AG04449 (cell line): ENCODE measurements around the gene WNT7A.

ENCODE experiments used
- CTCF ChIA-PET: fragments of 350-600 bp; formaldehyde crosslinking; extraction: SDS; loops from one replicate; lab custom pipeline; 2021; ENCODE audit warnings: antibody characterized with exemption; lab: Yijun Ruan, JAX
- POLR2A ChIA-PET: fragments of 400-600, 350-600 bp; formaldehyde crosslinking; extraction: SDS; loops from one replicate; lab custom pipeline; 2020; ENCODE audit warnings: antibody characterized with exemption, inconsistent platforms; lab: Yijun Ruan, JAX
- DNase-seq: peaks from one replicate; pipeline ENCODE4 v3.0.0-alpha.2; 2010; ENCODE audit warnings: low read depth, low spot score
- H3K4me3 ChIP-seq: 2 replicates; pipeline ENCODE4 v1.5.1; 2011; ENCODE audit warnings: low read depth, mild to moderate bottlenecking, control low read depth, low read length
- TF ChIP-seq, protein P1 (sequence below): IDR thresholded peaks from one replicate; pipeline ENCODE4 v1.5.1; 2011; ENCODE audit warnings: mild to moderate bottlenecking, moderate library complexity, low read length, control low read depth, inconsistent platforms; ENCODE audit not compliant: insufficient read depth; ENCODE audit errors: missing control alignments

The WNT7A gene

DNA sequence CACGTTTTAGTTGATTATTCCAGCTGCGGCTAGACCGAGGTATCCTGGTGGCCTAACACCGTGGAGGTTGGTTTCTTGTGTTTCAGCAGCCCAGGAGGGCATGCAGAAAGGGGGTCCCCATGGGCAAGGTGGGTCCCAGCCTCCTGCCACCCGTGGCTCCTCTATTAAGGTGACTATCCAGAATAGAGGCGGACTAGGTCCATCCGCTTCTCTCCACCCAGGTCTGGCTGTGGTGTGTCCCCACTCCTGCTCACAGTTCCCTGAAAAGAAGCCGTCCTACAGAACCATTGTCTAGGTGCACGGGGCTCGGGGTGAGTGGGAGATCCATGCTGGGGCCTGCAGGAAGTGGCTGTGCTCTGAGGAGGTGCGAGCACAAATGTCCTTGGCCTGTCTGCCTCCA lies 81.5 kb downstream of the WNT7A start:
- DNase-seq: no peak
- TF ChIP-seq, protein P1, sequence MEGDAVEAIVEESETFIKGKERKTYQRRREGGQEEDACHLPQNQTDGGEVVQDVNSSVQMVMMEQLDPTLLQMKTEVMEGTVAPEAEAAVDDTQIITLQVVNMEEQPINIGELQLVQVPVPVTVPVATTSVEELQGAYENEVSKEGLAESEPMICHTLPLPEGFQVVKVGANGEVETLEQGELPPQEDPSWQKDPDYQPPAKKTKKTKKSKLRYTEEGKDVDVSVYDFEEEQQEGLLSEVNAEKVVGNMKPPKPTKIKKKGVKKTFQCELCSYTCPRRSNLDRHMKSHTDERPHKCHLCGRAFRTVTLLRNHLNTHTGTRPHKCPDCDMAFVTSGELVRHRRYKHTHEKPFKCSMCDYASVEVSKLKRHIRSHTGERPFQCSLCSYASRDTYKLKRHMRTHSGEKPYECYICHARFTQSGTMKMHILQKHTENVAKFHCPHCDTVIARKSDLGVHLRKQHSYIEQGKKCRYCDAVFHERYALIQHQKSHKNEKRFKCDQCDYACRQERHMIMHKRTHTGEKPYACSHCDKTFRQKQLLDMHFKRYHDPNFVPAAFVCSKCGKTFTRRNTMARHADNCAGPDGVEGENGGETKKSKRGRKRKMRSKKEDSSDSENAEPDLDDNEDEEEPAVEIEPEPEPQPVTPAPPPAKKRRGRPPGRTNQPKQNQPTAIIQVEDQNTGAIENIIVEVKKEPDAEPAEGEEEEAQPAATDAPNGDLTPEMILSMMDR: no peak
- ChIA-PET POLR2A (no interaction called here), CTCF (no interaction called here)
- no peak overlapping the region for H3K4me3 ChIP-seq

DNA sequence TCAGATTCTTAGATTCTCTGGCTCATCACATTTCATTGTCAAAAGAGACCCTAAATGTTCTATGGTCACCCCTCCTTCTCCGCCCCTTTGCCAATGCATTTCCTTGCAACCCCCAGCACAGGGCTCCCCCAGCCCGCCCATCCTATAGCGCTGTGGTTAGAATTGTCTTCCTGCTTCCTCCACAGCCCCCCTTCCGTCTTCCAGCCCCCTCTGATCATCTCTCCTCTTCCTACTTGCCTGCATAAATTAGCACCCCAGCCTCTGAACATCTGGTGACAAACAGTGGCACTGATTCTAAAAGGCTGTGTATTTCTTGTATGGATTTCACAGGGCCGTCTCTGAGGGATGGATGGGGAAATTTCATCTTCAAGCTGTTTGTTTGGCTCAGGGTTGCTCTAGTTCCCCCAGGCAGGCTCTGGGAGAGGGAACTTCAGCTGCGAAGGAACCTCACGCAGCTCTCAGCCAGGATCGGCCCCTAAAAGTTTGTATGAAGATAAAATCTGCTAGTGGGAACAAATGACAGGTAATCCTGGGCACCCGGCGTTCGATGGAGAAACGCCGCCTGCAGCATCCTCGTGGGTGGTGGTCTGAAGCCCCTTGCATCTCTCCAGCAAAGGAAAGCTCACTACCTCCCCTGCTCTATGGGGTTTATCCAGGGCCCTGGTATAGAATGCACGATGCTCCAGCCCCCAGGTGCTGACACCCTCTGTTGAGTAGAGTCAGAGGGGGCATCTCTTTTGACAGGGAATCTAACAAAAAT lies 83.0 kb downstream of the WNT7A start:
- POLR2A ChIA-PET: no interaction called here
- no peak for DNase-seq
- CTCF ChIA-PET: no interaction called here
- H3K4me3 ChIP-seq: no peak overlapping the region
- TF ChIP-seq, protein P1: no peak

DNA sequence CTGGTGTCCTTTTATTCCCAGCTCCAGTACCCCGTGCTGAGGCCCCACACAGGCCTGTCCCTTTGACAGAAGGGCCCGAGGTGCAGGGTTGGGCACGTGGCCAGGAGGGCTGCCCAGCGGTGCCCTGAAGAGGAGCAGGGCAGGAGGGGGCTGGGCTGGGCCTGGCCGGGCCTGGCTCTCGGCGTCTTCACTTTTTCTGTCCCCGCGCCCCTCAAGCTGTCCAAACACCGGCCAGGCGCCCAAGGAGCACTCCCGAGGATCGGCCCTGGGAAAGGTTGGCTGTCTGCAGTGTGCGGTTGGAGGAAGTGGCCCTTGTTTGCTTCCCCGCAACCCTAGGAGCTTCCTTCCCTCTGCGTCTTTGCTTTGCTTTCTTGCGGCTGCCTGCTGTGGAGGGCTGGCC lies 84.1 kb downstream of the WNT7A start:
- TF ChIP-seq, protein P1: no peak
- ChIA-PET CTCF (no interaction called here), POLR2A (no interaction called here)
- H3K4me3 ChIP-seq: no peak overlapping the region
- no peak for DNase-seq

DNA sequence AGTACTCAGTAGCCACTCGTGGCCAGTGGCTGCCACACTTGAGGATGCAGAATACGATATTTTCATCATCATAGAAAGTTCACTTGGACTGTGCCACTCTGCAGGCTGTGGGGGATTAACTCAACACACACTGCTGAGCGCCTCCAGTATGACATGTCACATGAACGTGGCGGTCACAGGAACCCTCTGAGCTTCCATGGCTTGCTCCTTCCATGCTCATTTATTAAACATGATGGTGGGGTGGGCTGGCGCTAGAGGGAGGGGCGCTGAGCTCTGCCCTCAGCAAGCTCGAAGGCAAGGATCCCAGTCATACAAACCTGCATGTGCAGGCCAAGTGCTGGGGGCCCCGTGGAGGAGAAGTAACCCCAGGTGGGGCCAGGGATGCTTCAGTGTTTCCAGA lies 85.5 kb downstream of the WNT7A start:
- ChIA-PET POLR2A (no interaction called here), CTCF (no interaction called here)
- DNase-seq: no peak
- H3K4me3 ChIP-seq: no peak overlapping the region
- TF ChIP-seq, protein P1: no peak

DNA sequence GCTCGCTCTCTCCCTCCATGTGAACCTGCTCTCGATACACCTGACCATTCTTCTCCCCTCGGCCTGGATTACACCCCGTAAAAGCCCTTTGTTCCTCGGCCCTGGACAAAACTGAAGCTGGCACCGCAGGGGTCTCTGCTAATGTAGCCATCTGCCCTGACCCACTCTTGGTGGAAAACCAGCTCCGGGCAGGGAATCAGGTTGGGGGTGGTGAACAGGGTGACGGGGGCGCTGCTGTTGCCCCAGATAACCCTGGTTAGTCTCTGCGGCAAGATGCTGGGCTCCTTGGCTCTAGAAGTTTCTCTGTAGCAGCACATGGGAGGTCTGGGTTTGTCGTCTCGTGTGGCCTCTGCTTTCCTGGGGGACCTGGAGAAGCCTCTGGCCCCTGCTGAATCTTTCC lies 86.4 kb downstream of the WNT7A start:
- CTCF ChIA-PET: no interaction called here
- no peak for DNase-seq
- POLR2A ChIA-PET: no interaction called here
- no peak overlapping the region for H3K4me3 ChIP-seq
- TF ChIP-seq, protein P1: no peak

DNA sequence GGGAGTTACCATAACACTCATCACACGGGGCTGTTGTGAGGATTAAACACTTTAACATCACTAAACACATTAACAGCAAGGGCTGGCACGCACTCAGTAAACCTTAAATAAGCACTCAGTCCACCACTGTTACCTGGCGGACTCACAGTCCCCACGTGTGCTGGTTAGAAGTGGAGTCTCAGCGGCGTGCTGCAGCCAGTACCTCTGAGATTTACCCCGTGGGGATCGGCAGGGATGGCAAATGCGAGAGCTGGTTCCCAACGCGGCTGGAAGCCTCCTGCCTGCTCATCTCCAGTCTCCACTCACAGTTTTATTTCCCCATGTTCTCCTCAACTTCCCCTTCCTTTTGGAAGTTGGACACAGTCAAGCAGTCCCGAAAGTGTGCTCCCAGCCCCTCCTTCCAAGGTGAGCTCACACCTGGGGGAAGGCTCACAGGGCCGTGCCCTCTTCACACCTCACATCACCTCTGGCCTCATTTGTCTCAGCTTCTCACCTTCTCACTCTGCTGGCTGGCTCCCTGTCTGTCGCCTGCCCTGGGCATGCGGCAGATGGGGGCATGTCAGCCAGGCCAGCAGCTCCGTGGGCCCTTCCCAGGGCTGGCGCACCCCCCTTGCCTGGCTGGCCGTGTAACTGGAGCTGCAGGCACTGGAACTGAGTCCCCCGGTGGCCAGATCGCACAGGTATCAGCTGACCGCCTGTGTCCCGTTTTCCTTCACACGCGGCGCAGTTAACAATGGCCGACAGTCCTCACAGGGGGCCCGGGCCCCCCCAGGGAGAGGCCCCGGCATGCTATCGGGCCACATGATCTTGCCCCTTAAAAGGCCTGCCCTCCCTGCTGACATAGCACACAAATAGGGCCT lies 87.1 kb downstream of the WNT7A start:
- CTCF ChIA-PET: no interaction called here
- TF ChIP-seq, protein P1: no peak
- POLR2A ChIA-PET: no interaction called here
- H3K4me3 ChIP-seq: no peak overlapping the region
- no peak for DNase-seq
